Mesendoderm (in vitro differentiated cells): ENCODE data around the gene RGL4.
A peak's percentile ranks its signal among the peaks of the same experiment; 100 is the strongest.

Source experiments
- DNase-seq: peaks from one replicate; pipeline ENCODE4 v3.0.0; 2013
- H2AK5ac ChIP-seq: 2 replicates; pipeline ENCODE4 v1.6.1; 2013; ENCODE audit warnings: low read length, inconsistent platforms
- H2BK120ac ChIP-seq: 2 replicates; pipeline ENCODE4 v1.6.1; 2013; ENCODE audit warnings: low read depth, mild to moderate bottlenecking, low read length, moderate library complexity, mixed read lengths
- H2BK15ac ChIP-seq: replicated peaks from 2 replicates; pipeline ENCODE4 v1.6.1; 2013; ENCODE audit warnings: low read depth, mild to moderate bottlenecking, moderate library complexity
- H2BK5ac ChIP-seq: 2 replicates; pipeline ENCODE4 v1.6.1; 2013; ENCODE audit warnings: low read length, inconsistent platforms
- H3K18ac ChIP-seq: 2 replicates; pipeline ENCODE4 v1.6.1; 2013; ENCODE audit warnings: mild to moderate bottlenecking, low read length, mixed read lengths
- H3K23ac ChIP-seq: one replicate; pipeline ENCODE4 v1.6.1; 2013; ENCODE audit warnings: low read length
- H3K27ac ChIP-seq: 2 replicates; pipeline ENCODE4 v1.5.1; 2013; ENCODE audit warnings: low read depth, mild to moderate bottlenecking, inconsistent platforms, low read length, moderate library complexity
- H3K27me3 ChIP-seq: 2 replicates; pipeline ENCODE4 v1.6.1; 2013; ENCODE audit warnings: low read length, control low read depth, mild to moderate bottlenecking, inconsistent platforms; ENCODE audit not compliant: insufficient read depth, poor library complexity
- H3K36me3 ChIP-seq: 2 replicates; pipeline ENCODE4 v1.6.1; 2013; ENCODE audit warnings: low read length, inconsistent platforms; ENCODE audit not compliant: control insufficient read depth, insufficient read depth
- H3K4ac ChIP-seq: one replicate; pipeline ENCODE4 v1.6.1; 2013; ENCODE audit warnings: low read depth, mild to moderate bottlenecking, low read length, moderate library complexity
- H3K4me1 ChIP-seq: 2 replicates; pipeline ENCODE4 v1.6.1; 2013; ENCODE audit warnings: low read depth, low read length, inconsistent platforms; ENCODE audit not compliant: control insufficient read depth
- H3K4me2 ChIP-seq: 2 replicates; pipeline ENCODE4 v1.6.1; 2013; ENCODE audit warnings: low read length
- H3K4me3 ChIP-seq: 2 replicates; pipeline ENCODE4 v1.5.1; 2013; ENCODE audit warnings: mild to moderate bottlenecking, low read length
- H3K56ac ChIP-seq: one replicate; pipeline ENCODE4 v1.6.1; 2013; ENCODE audit warnings: low read length
- H3K79me1 ChIP-seq: 2 replicates; pipeline ENCODE4 v1.6.1; 2013; ENCODE audit warnings: low read length, inconsistent platforms
- H3K79me2 ChIP-seq: 2 replicates; pipeline ENCODE4 v1.6.1; 2013; ENCODE audit warnings: mild to moderate bottlenecking, low read length; ENCODE audit not compliant: control insufficient read depth, insufficient read depth
- H3K9ac ChIP-seq: 2 replicates; pipeline ENCODE4 v1.6.1; 2013; ENCODE audit warnings: low read length, inconsistent platforms
- H4K5ac ChIP-seq: one replicate; pipeline ENCODE4 v1.6.1; 2013; ENCODE audit warnings: low read length
- H4K8ac ChIP-seq: one replicate; pipeline ENCODE4 v1.6.1; 2013; ENCODE audit warnings: low read depth, mild to moderate bottlenecking, control low read depth, low read length, moderate library complexity
- WGBS: extraction: QIAGEN DNeasy Blood & Tissue Kit; methylation state at CpG from one replicate; pipeline ENCODE4 v1.1.7; 2013; ENCODE audit warnings: low lambda C conversion rate, missing lambda C conversion rate; ENCODE audit not compliant: insufficient coverage; ENCODE audit errors: extremely low coverage; 5-methylcytosine and 5-hydroxymethylcytosine counted together

RGL4 gene

GRCh38 chr22:23713696-23714595 lies 23.1 kb downstream of the RGL4 start:
- H2BK120ac ChIP-seq = no peak overlapping the region
- no CpG with 5 or more reads among the region's 28 CpGs for WGBS
- H2AK5ac ChIP-seq = no peak overlapping the region

GRCh38 chr22:23714596-23715578 lies 24.1 kb downstream of the RGL4 start:
- no peak overlapping the region for H2BK5ac ChIP-seq
- H3K36me3 ChIP-seq = no peaks in the 10 kb centered on the region
- H3K4me1 ChIP-seq = no peaks in the 10 kb centered on the region
- no peaks in the 10 kb centered on the region for H3K27me3 ChIP-seq
- no peak overlapping the region for H4K5ac ChIP-seq
- H2AK5ac ChIP-seq = no peak overlapping the region
- H3K27ac ChIP-seq = no peak overlapping the region
- H3K18ac ChIP-seq = no peak overlapping the region
- no peak overlapping the region for H3K4me2 ChIP-seq
- H3K56ac ChIP-seq = no peak overlapping the region
- H2BK15ac ChIP-seq = no peak overlapping the region
- no peak overlapping the region for H4K8ac ChIP-seq
- H3K4me3 ChIP-seq = no peak overlapping the region
- no peak overlapping the region for H3K9ac ChIP-seq
- DNase-seq = no peak
- no peaks in the 10 kb centered on the region for H3K79me2 ChIP-seq
- no peak overlapping the region for H3K23ac ChIP-seq
- no peak overlapping the region for H3K4ac ChIP-seq
- WGBS = no CpG with 5 or more reads among the region's 23 CpGs
- peaks cover 2% of the 10 kb centered on the region for H3K79me1 ChIP-seq
- no peak overlapping the region for H2BK120ac ChIP-seq

More at GRCh38 chr22:23713696-23714595, 23.1 kb downstream of the RGL4 start:
- no peak overlapping the region for H3K56ac ChIP-seq
- no peak overlapping the region for H3K27ac ChIP-seq
- H3K4me2 ChIP-seq = no peak overlapping the region
- H2BK15ac ChIP-seq = no peak overlapping the region
- H3K9ac ChIP-seq = no peak overlapping the region
- no peaks in the 10 kb centered on the region for H3K4me1 ChIP-seq
- H3K4me3 ChIP-seq = no peak overlapping the region
- no peaks in the 10 kb centered on the region for H3K36me3 ChIP-seq
- no peaks in the 10 kb centered on the region for H3K27me3 ChIP-seq
- no peak overlapping the region for H3K4ac ChIP-seq
- DNase-seq = no peak
- H3K79me1 ChIP-seq = peaks cover 2% of the 10 kb centered on the region
- no peak overlapping the region for H3K23ac ChIP-seq
- no peaks in the 10 kb centered on the region for H3K79me2 ChIP-seq
- H2BK5ac ChIP-seq = no peak overlapping the region
- no peak overlapping the region for H3K18ac ChIP-seq
- no peak overlapping the region for H4K8ac ChIP-seq
- H4K5ac ChIP-seq = no peak overlapping the region

GRCh38 chr22:23715806-23716375 lies 25.1 kb downstream of the RGL4 start:
- no CpG with 5 or more reads among the region's 18 CpGs for WGBS
- DNase-seq = no peak
- no peaks in the 10 kb centered on the region for H3K79me2 ChIP-seq

GRCh38 chr22:23716811-23717801 lies 26.3 kb downstream of the RGL4 start:
- H3K18ac ChIP-seq = peak overlapping the region; percentile 5
- DNase-seq = peak; percentile 94
- no peak overlapping the region for H4K5ac ChIP-seq
- no peak overlapping the region for H2AK5ac ChIP-seq
- H3K4me1 ChIP-seq = no peaks in the 10 kb centered on the region
- peaks cover 2% of the 10 kb centered on the region for H3K79me1 ChIP-seq
- no peaks in the 10 kb centered on the region for H3K79me2 ChIP-seq
- peak overlapping the region; percentile 97 for H3K56ac ChIP-seq
- no peaks in the 10 kb centered on the region for H3K27me3 ChIP-seq
- peak overlapping the region; percentile 8 for H3K27ac ChIP-seq
- H4K8ac ChIP-seq = no peak overlapping the region
- no peaks in the 10 kb centered on the region for H3K36me3 ChIP-seq
- H3K23ac ChIP-seq = peak overlapping the region; percentile 80
- H3K4me3 ChIP-seq = peak overlapping the region; percentile 95
- no peak overlapping the region for H2BK5ac ChIP-seq
- no peak overlapping the region for H2BK120ac ChIP-seq
- no CpG with 5 or more reads among the region's 84 CpGs for WGBS
- peak overlapping the region; percentile 29 for H3K4me2 ChIP-seq
- peak overlapping the region; percentile 80 for H3K9ac ChIP-seq
- H2BK15ac ChIP-seq = no peak overlapping the region
- H3K4ac ChIP-seq = peak overlapping the region; percentile 66

More at GRCh38 chr22:23715806-23716375, 25.1 kb downstream of the RGL4 start:
- H3K27me3 ChIP-seq = no peaks in the 10 kb centered on the region
- H3K4me2 ChIP-seq = no peak overlapping the region
- H2BK5ac ChIP-seq = no peak overlapping the region
- no peak overlapping the region for H3K4ac ChIP-seq
- no peak overlapping the region for H3K27ac ChIP-seq
- no peak overlapping the region for H3K18ac ChIP-seq
- no peak overlapping the region for H4K5ac ChIP-seq
- H3K79me1 ChIP-seq = peaks cover 2% of the 10 kb centered on the region
- H2AK5ac ChIP-seq = no peak overlapping the region
- no peak overlapping the region for H2BK120ac ChIP-seq
- H3K36me3 ChIP-seq = no peaks in the 10 kb centered on the region
- H4K8ac ChIP-seq = no peak overlapping the region
- H3K23ac ChIP-seq = peak overlapping the region; percentile 7
- no peak overlapping the region for H3K9ac ChIP-seq
- H3K4me1 ChIP-seq = no peaks in the 10 kb centered on the region
- H2BK15ac ChIP-seq = no peak overlapping the region
- no peak overlapping the region for H3K4me3 ChIP-seq
- no peak overlapping the region for H3K56ac ChIP-seq
